Measurements from ENCODE around the gene RAX2. TPM values are rescaled to one million over a fixed set of nuclear protein-coding genes. Genes with fewer than 3 reads are reported as not detected.

RAX2 gene
- total RNA-seq, 1 donor from 2014 or later = not detected

DNA sequence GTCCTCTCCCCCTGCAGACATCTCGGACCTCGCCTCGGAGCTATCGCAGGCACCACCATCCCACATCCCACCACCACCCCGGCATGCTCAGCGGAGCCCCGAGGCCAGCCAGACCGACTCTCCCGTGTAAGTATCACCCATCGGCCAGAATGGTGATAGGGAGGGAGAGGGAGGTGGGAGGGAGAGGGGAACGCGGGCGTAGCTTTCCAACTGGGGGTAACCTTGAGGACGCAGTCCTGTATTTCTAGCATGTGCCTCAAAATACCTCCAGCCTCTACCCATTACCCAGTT is 37.8 kb downstream of the RAX2 start:
- DNase-seq (ENCODE audit: extremely low spot score in 2 of 2) = no peak
- H3K4me1 ChIP-seq = no peaks in the 10 kb centered on the region
- H3K36me3 ChIP-seq = no peaks in the 10 kb centered on the region
- intact Hi-C loops (cut with DNase I) = no loop called here
- no peaks in the 10 kb centered on the region for H3K27me3 ChIP-seq
- H3K4me3 ChIP-seq = no peak overlapping the region
- no peak overlapping the region for H3K27ac ChIP-seq
- TF ChIP-seq CTCF (IDR thresholded peaks at IDR 0.05) = no peak
- TF ChIP-seq POLR2AphosphoS5 (IDR thresholded peaks at IDR 0.05; ENCODE audit: insufficient read depth in 1 of 2, low read depth in 1 of 2) = no peak
- TF ChIP-seq POLR2A (IDR thresholded peaks at IDR 0.05) = no peak
- H3K9me3 ChIP-seq = no peaks in the 10 kb centered on the region

DNA sequence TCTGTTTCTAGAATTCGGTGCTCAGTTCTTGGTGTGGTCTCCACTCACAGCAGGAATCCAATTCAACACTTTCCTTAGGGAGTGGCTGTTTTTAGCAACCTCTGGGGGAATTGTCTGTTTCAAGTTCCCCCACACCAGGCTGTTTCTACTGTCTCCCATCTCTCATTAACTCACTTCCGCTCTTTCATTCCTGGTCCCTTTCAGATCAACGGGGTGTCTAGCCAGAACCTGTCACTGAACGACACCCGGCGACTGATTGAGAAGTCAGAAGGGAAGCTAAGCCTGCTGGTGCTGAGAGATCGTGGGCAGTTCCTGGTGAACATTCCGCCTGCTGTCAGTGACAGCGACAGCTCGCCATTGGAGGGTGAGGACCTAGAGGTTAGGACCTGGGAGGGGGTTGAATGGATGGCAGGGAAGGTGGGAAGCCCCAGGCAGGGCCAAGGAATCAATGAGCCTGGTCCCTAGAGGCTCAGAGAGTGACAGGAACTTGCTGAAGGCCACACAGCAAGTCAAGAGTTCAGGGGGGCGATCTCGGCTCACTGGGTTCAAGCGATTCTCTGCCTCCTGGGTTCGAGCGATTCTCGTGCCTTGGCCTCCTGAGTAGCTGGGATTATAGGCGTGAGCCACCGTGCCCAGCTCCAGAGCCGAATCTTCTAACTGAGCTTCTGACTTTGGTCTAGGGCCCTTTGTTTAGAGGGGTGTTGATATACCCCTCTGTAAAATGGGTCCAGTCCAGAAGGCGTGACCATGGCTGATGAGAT is 38.3 kb downstream of the RAX2 start:
- no peak for DNase-seq (ENCODE audit: extremely low spot score in 2 of 2)
- TF ChIP-seq POLR2A (IDR thresholded peaks at IDR 0.05) (no peak), POLR2AphosphoS5 (IDR thresholded peaks at IDR 0.05; ENCODE audit: insufficient read depth in 1 of 2, low read depth in 1 of 2) (no peak), CTCF (IDR thresholded peaks at IDR 0.05) (no peak)
- H3K36me3 ChIP-seq = no peaks in the 10 kb centered on the region
- no peaks in the 10 kb centered on the region for H3K4me1 ChIP-seq
- H3K9me3 ChIP-seq = no peaks in the 10 kb centered on the region
- no peaks in the 10 kb centered on the region for H3K27me3 ChIP-seq
- intact Hi-C loops (cut with DNase I) = no loop called here
- no peak overlapping the region for H3K27ac ChIP-seq
- no peak overlapping the region for H3K4me3 ChIP-seq

- intact Hi-C loops (cut with DNase I) = no loop called here
- Histone ChIP-seq H3K36me3 (no peaks in the 10 kb centered on the region), H3K4me1 (no peaks in the 10 kb centered on the region), H3K4me3 (no peak overlapping the region), H3K9me3 (no peaks in the 10 kb centered on the region), H3K27me3 (no peaks in the 10 kb centered on the region), H3K27ac (no peak overlapping the region)
- no peak for DNase-seq (ENCODE audit: extremely low spot score in 2 of 2)
- no peak for TF ChIP-seq POLR2AphosphoS5 (IDR thresholded peaks at IDR 0.05; ENCODE audit: insufficient read depth in 1 of 2, low read depth in 1 of 2)
- no peak for TF ChIP-seq POLR2A (IDR thresholded peaks at IDR 0.05)
- TF ChIP-seq CTCF (IDR thresholded peaks at IDR 0.05) = no peak
These were observed 39.9 kb downstream of the RAX2 start for GRCh38 chr19:3732108-3732507.

GRCh38 chr19:3730457-3730958 is 41.5 kb downstream of the RAX2 start:
- no peak overlapping the region for H3K4me3 ChIP-seq
- no peak for DNase-seq (ENCODE audit: extremely low spot score in 2 of 2)
- TF ChIP-seq POLR2A (IDR thresholded peaks at IDR 0.05) (no peak), CTCF (IDR thresholded peaks at IDR 0.05) (no peak), POLR2AphosphoS5 (IDR thresholded peaks at IDR 0.05; ENCODE audit: insufficient read depth in 1 of 2, low read depth in 1 of 2) (no peak)
- H3K36me3 ChIP-seq = no peaks in the 10 kb centered on the region
- intact Hi-C loops (cut with DNase I) = no loop called here
- H3K27ac ChIP-seq = no peak overlapping the region
- H3K4me1 ChIP-seq = no peaks in the 10 kb centered on the region
- H3K9me3 ChIP-seq = no peaks in the 10 kb centered on the region
- H3K27me3 ChIP-seq = no peaks in the 10 kb centered on the region

DNA sequence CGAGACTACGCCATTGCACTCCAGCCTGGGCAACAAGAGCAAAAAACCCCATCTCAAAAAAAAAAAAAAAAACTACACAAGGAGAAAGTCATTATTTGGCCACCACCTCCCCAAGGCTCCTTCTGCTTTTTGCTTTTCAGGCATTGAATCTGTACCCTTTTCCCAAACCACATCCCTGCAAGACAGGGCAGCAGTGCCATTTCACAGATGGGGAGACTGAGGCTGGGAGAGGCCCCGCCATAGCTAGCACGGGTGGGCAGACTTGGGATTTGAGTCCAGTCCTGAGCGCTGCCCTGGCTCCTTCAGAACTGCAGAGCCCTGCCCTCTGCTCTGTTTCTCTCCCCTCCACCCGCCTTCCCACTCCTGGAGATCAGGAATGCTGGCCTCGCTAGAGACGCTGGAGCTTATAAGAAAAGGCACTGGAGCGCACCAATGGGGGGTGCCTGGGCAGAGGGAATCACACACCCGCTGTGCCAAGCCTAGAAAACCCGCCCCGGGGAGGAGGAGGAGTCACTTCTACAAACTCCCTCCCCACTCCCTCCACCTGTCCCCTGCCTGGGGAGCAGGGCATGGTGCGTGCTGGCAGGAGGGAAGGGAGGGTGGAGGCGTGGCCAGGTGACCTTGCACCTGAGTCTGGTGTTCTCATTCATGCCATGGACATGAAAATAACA is 46.3 kb downstream of the RAX2 start:
- Histone ChIP-seq H3K4me3 (no peak overlapping the region), H3K27ac (no peak overlapping the region), H3K9me3 (no peaks in the 10 kb centered on the region), H3K36me3 (no peaks in the 10 kb centered on the region), H3K27me3 (peaks cover 6% of the 10 kb centered on the region), H3K4me1 (peaks cover 12% of the 10 kb centered on the region)
- TF ChIP-seq CTCF (IDR thresholded peaks at IDR 0.05) (no peak), POLR2AphosphoS5 (IDR thresholded peaks at IDR 0.05; ENCODE audit: insufficient read depth in 1 of 2, low read depth in 1 of 2) (no peak), POLR2A (IDR thresholded peaks at IDR 0.05) (no peak)
- intact Hi-C loops (cut with DNase I) = no loop called here
- DNase-seq (ENCODE audit: extremely low spot score in 2 of 2) = no peak
